Pancreas (tissue), 10 donors: Measurements from ENCODE around the gene DHX32. TPM values are rescaled to one million over a fixed set of nuclear protein-coding genes. Genes with fewer than 3 reads are reported as not detected.

Experiments
- ATAC-seq, 4 donors: fragments of 200-7000 bp; cut with Tn5 transposase; one replicate each; pipeline versions ENCODE4 v1.8.0 to v1.9.1; 2020; ENCODE audit warnings: mild to moderate bottlenecking in 4 of 4, moderate library complexity in 4 of 4
- DNase-seq, 6 donors: peaks; one replicate each; pipeline ENCODE4 v3.0.0-alpha.2; 2020
- FAIRE-seq: peaks from 2 replicates; lab custom pipeline; 2012; peaks lifted over from hg19 to GRCh38; lab: Jason Lieb, UNC
- H3K27ac ChIP-seq, 4 donors: fragments of 200-600 bp; sonication (generic); 1 replicate in 3 of 4; 2 replicates in 1 of 4; pipeline versions ENCODE4 v1.5.0 to v1.8.0; 2020
- H3K27me3 ChIP-seq, 4 donors: fragments of 200-600 bp; one replicate each; pipeline ENCODE4 v1.8.0; 2021
- H3K36me3 ChIP-seq, 3 donors: fragments of 200-600 bp; sonication (generic) in 1 of 3; one replicate each; pipeline versions ENCODE4 v1.5.0 to v1.8.0; 2020 to 2021
- H3K4me1 ChIP-seq, 3 donors: fragments of 200-600 bp; one replicate each; pipeline ENCODE4 v1.8.0; 2021
- H3K4me3 ChIP-seq, 4 donors: fragments of 200-600 bp; sonication (generic) in 2 of 4; one replicate each; pipeline versions ENCODE4 v1.5.0 to v1.8.0; 2020 to 2021
- H3K9me3 ChIP-seq, 4 donors: fragments of 200-600 bp; one replicate each; pipeline ENCODE4 v1.8.0; 2021
- CTCF ChIP-seq, 4 donors: fragments of 200-600 bp; sonication (generic) in 3 of 4; IDR thresholded peaks; one replicate each; pipeline versions ENCODE4 v1.5.0 to v1.8.0; 2021; ENCODE audit warnings: antibody characterized with exemption in 4 of 4
- WGBS, 2 donors: extraction: QIAGEN DNeasy Blood & Tissue Kit; methylation state at CpG; one replicate each; pipeline ENCODE4 v1.1.7; 2013; 5-methylcytosine and 5-hydroxymethylcytosine counted together
- intact Hi-C, 3 donors: fragments of 100-400 bp; cut with DNase I; formaldehyde crosslinking; loops; one replicate each; pipeline versions ENCODE4 v1.11.1 to v1.14.2; 2022
- polyA plus RNA-seq, 2 donors: library from polyadenylated mRNA; stranded (reverse); fragments of 200-250 nt; gene quantifications; one replicate each; pipeline ENCODE4 v1.2.3, GENCODE V29; 2013
- total RNA-seq, 6 donors: library from RNA; stranded (reverse); fragmentation: NEBNext Ultra II Directional in 4 of 6; extraction: Animal tissue kit (Norgen Biotek cat#: 25700) in 4 of 6; gene quantifications; one replicate each; pipeline versions ENCODE4 v1.2.1 to v1.2.4, GENCODE V29; 2021 to 2023
- donor health status: healthy with polysubstance abuse.
- donor health status: DM: no; HTN: no; CAD: no; lungs with moderate emphysema.
- donor health status: DM: no; HTN: no; CAD: no.
- donor health status: control.
- donor health status: control.
- donor health status: Bipolar disorder and iron deficiency.
- donor health status: DM: yes; HTN: yes; CAD: no.
- donor health status: DM: no; HTN: no; CAD: no.
- donor health status: DM: no; HTN: no; CAD: no.
- donor health status: DM: yes; HTN: yes; CAD: no.

The DHX32 gene
- total and polyA plus RNA-seq, 8 donors = 16.9 to 33.1 (median 24.1) TPM

GRCh38 chr10:125843603-125844329 is 37.3 kb downstream of the DHX32 start:
- no peak overlapping the region for H3K4me3 ChIP-seq
- no peaks in the 10 kb centered on the region for H3K27me3 ChIP-seq
- peaks cover 3 to 31% (median 14%) of the 10 kb centered on the region in 3 donors for H3K36me3 ChIP-seq
- H3K9me3 ChIP-seq = no peaks in the 10 kb centered on the region
- TF ChIP-seq CTCF (IDR thresholded peaks at IDR 0.05) = no peak
- intact Hi-C loops = no loop called here
- peaks cover 25 to 30% (median 29%) of the 10 kb centered on the region in 3 donors for H3K4me1 ChIP-seq
- DNase-seq (peak in 1 of 6 donors; percentile 52), FAIRE-seq (no peak), ATAC-seq (peak; percentile 57 to 70 (median 62))
- WGBS, 2 donors = 33 to 43% methylated on average over 9 of the region's 9 CpGs
- peak overlapping the region; percentile 35 to 62 (median 50) for H3K27ac ChIP-seq

GRCh38 chr10:125840955-125841354 is 40.1 kb downstream of the DHX32 start:
- Histone ChIP-seq H3K36me3 (peaks cover 5 to 51% (median 28%) of the 10 kb centered on the region in 3 donors), H3K27ac (peak overlapping the region in 1 of 4 donors; percentile 5), H3K27me3 (no peaks in the 10 kb centered on the region), H3K4me3 (no peak overlapping the region), H3K9me3 (no peaks in the 10 kb centered on the region), H3K4me1 (peaks cover 20 to 25% (median 24%) of the 10 kb centered on the region in 3 donors)
- WGBS, 2 donors = 62 to 68% methylated on average over 3 of the region's 3 CpGs
- DNase-seq (no peak), FAIRE-seq (no peak), ATAC-seq (no peak)
- TF ChIP-seq CTCF (IDR thresholded peaks at IDR 0.05) = no peak
- intact Hi-C loops = no loop called here

GRCh38 chr10:125840406-125840805 is 40.7 kb downstream of the DHX32 start:
- ATAC-seq (no peak), FAIRE-seq (no peak), DNase-seq (no peak)
- H3K27ac ChIP-seq = peak overlapping the region in 1 of 4 donors; percentile 5
- no peaks in the 10 kb centered on the region for H3K9me3 ChIP-seq
- H3K4me3 ChIP-seq = no peak overlapping the region
- intact Hi-C loops = no loop called here
- no peaks in the 10 kb centered on the region for H3K27me3 ChIP-seq
- WGBS, 2 donors = 92 to 93% methylated on average over 9 of the region's 9 CpGs
- TF ChIP-seq CTCF (IDR thresholded peaks at IDR 0.05) = no peak
- peaks cover 5 to 55% (median 28%) of the 10 kb centered on the region in 3 donors for H3K36me3 ChIP-seq
- peaks cover 14 to 22% (median 18%) of the 10 kb centered on the region in 3 donors for H3K4me1 ChIP-seq

GRCh38 chr10:125838802-125839575 is 42.1 kb downstream of the DHX32 start:
- Histone ChIP-seq H3K9me3 (no peaks in the 10 kb centered on the region), H3K4me3 (no peak overlapping the region), H3K27me3 (no peaks in the 10 kb centered on the region), H3K27ac (peak overlapping the region in 3 of 4 donors; percentile 5 to 35 (median 7)), H3K4me1 (peaks cover under 1 to 8% (median 6%) of the 10 kb centered on the region in 3 donors), H3K36me3 (peaks cover 5 to 59% (median 34%) of the 10 kb centered on the region in 3 donors)
- 46 to 53% methylated on average over 9 of the region's 9 CpGs for WGBS, 2 donors
- ATAC-seq = peak in 3 of 4 donors; percentile 39 to 76 (median 54)
- peak in 3 of 6 donors; percentile 27 to 45 (median 41) for DNase-seq
- no peak for FAIRE-seq
- intact Hi-C loops = no loop called here
- TF ChIP-seq CTCF (IDR thresholded peaks at IDR 0.05) = no peak
